Measurements from ENCODE around the gene PNPLA6.

Gene PNPLA6

DNA sequence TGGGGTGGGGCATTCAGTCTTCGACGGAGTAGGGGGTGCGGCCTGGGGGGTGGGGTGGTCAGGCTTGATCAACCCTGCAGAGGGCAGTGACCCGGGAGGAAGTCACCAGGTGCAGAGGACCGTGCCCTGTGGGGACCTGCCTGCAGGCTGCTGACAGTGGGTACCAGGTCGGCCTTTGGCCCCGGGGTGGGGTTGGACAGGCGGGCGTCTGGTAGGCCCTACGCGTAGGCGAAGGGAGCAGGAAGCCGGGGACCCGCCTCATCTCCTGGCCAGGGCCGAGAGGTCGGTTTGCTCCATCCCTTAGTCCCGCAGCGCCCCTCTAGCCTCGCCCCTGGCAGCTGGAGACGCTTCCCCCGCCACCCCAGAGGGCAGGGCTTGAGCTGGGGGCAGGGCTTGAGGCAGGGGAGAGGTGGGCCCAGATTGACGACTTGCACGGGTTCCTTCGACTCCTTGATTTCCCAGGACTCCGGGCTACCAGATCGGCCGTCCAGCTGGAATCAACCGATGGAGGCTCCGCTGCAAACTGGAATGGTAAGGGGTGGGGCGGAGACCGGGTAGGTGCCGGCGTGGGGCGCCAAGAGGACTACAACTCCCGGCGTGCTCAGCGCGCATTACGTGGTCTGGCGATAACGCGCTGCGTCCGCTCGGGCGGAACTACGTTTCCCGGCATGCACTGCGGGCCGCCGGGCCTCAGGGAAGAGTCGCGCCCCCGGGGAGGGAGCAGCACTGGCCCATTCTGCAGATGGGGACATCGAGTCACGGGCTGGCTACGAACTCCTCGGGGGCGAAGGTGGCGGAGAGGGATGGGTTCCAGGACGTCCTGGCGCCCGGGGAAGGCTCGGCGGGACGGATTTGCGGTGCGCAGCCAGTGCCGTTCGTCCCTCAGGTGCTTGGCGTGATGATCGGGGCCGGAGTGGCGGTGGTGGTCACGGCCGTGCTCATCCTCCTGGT lies at the start of gene PNPLA6:
Gene PNPLA6 (plus strand): TSS at position 671 of the 951 bp plus-strand sequence. CDS start 72 bp downstream, at position 743.
- DNase-seq (ENCODE audit: low spot score): peak; percentile 94

DNA sequence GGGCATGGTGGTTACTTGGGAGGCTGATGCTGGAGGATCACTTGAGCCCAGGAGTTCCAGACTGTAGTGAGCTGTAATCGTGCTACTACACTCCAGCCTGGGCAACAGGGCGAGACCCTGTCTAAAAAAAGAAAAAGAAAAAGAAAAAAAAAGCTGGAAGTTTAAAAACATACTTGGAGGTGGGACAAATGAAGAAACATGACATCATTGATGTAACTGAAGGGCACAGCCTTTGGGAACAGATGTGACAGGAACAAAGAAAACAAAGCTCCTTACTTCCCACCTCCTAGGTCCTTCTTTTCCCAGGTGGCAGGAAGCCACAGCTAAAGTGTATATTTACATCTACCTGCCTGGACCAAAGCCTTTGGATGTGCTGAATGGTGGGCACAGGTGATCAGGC lies 48.6 kb upstream of the PNPLA6 start:
- no peak for DNase-seq (ENCODE audit: low spot score)

GRCh38 chr19:7488736-7489353 lies 46.7 kb upstream of the PNPLA6 start, which contains the start of gene PEX11G:
Gene PEX11G, minus strand, starts transcription at chr19:7489035. Its CDS starts 25 bp downstream, at chr19:7489010.
- peak; percentile 89 for DNase-seq (ENCODE audit: low spot score)

DNA sequence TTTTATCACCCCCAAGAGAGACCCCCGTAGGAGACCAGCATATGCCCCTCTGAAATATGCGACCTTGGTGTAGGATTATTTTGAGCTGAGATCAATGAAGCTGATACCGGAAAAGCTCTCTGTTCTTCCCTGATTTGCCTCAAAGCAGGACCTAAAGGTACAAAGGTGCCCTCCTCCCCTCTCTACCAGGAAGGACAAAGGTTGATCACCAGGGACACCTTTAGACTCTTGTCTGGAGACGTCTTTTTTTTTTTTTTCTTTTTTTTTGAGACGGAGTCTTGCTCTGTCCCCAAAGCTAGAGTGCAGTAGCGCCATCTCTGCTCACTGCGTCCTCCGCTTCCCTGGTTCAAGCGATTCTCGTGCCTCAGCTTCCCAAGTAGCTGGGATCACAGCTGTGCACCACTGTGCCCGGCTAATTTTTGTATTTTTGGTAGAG lies 45.9 kb upstream of the PNPLA6 start:
- DNase-seq (ENCODE audit: low spot score): no peak

- peak; percentile 30 for DNase-seq (ENCODE audit: low spot score)
Observed at GRCh38 chr19:7492142-7492541, 43.4 kb upstream of the PNPLA6 start.

DNA sequence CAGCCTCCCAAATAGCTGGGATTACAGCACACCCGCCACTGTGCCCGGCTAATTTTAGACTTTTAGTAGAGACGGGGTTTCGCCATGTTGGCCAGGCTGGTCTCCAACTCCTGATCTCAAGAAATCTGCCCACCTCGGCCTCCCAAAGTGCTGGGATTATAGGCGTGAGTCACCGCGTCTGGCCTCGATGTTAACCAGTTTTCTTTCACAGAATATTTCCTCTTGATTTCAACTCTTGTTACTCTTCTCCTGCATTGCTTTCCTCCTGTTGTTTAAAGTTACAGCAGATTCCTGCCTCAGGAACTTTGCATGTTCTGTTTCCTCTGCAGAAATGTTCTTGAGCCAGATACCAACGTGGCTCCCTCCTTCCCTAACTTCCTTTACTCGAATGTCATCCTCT lies 43.0 kb upstream of the PNPLA6 start:
- DNase-seq (ENCODE audit: low spot score): no peak

DNA sequence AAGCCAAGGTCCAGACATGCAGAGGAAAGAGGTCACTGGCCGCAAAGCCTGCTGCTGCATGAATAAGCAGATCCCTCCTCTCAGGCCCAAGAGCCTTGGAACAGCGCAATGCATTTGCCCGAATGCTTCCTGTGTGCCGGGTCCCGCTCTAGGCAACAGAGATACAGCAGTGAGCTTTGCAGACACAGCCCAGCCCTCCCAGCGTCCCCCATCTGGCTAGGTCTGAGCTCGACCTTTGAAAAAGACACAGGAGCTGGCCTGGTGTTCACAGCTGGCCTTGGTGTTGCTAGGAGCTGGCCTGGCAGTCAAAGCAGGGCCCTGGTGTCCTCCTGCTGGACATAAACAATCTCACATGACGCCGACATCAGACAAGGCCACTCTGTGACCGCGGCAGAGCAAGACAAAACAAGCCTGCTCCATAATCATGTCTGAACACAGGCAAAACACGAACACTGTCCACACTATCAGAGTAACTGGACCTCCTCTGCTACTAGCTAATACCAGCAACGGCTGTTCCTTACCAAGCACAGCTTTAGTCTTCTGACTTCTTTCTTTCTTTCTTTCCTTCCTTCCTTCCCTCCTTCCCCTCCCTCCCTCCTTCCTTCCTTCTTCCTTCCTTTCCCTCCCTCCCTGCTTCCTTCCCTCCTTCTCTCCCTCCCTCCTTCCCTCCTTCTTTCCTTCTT lies 41.0 kb upstream of the PNPLA6 start:
- no peak for DNase-seq (ENCODE audit: low spot score)

- peak; percentile 52 for DNase-seq (ENCODE audit: low spot score)
Observed at GRCh38 chr19:7497292-7497691, 38.2 kb upstream of the PNPLA6 start.

DNA sequence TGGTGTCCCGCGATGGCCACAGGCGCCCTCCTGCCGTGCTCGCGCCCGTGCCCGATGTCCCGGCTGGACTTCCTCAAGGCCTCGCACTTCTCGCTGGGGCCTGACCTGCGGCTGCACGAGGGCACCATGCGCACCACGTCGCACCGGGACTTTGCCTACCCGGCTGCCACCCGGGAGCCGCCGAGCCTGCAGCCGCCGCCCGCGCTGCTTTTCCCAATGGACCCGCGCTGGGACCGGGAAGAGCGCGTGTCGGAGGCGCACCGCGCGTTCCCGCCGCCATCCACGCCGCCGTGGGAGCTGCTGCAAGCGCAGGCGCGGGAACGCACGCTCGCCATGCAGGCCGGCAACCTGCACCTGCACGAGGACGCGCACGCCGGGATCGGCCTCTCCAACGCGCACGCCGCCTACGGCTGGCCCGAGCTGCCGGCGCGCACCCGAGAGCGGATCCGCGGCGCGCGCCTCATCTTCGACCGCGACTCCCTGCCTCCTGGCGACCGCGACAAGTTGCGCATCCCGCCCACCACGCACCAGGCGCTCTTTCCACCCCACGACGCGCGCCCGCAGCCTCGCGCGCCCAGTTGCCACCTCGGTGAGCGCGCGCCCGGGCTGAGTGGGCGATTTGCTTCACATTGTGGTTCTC lies 34.6 kb upstream of the PNPLA6 start:
- peak; percentile 89 for DNase-seq (ENCODE audit: low spot score)

- DNase-seq (ENCODE audit: low spot score): no peak
Observed at GRCh38 chr19:7502552-7502951, 33.0 kb upstream of the PNPLA6 start.

DNA sequence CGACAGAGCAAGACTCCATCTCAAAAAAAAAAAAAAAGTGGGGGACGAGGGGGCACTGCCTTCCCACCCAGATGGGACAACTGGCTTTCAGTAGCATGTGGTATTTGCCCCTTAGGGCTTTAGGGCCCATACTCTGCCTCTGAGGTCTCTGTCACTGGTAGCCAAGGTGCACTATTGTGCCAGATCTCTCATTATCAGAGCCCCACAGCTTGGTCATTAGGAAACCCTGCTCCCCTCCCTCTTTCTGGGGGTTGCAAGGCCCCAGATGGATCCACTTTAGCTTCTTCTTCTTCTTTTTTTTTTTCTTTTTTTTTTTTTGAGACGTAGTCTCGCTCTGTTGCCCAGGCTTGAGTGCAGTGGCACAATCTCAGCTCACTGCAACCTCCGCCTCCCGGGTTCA lies 30.8 kb upstream of the PNPLA6 start:
- DNase-seq (ENCODE audit: low spot score): no peak

DNA sequence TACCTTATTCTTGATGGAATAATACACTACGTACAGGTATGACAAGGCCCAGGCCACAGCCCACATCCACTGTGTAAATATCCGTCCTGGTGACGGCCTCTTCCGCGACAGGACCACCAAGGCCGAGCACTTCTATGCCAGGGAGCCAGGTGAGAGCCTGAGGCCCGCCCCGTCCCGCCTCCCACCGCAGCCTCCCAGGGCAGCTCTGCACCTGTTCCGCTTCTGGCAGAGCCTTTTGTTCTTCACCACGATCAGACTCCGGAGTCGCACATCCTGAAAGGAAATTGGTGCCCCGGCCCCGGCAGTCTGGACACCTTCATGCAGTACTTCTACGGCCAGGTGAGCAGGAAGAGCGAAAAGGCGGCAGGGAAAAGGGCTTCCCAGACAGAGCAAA lies 30.2 kb upstream of the PNPLA6 start:
- DNase-seq (ENCODE audit: low spot score): no peak

DNA sequence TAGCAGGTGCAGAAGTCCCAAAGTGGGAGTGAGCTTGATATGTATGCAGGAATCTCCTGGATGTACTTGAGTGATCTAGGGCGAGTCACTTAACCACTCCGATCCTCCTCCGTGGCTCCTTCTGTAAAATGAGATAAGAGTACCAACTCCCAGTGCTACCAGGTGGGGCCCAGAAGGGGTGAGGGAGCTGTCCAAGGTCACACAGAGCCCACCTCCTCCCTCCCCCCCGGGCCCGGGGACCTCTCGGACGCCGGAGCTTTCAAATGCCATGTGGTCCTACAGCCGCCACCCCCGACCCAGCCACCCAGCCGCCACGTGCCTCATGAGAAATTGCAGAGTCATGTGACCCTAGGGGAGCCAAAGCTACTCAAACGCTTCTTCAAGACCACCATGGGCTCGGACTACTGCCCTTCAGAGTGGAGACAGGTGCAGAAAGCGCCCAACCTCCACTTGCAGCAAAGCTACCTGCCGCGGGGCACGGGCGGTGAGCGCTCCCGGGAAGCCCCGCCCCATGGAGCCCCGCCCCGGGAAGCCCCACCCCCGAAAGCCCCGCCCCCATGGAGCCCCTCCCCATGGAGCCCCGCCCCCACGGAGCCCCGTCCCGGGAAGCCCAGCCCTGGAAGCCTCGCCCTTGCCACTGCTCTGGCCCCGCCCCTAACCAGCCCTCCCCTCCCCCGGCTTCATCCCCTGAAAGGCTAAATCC lies 29.7 kb upstream of the PNPLA6 start:
- peak; percentile 51 for DNase-seq (ENCODE audit: low spot score)

- DNase-seq (ENCODE audit: low spot score): peak; percentile 97
Observed at GRCh38 chr19:7506385-7507328, 28.9 kb upstream of the PNPLA6 start.

DNA sequence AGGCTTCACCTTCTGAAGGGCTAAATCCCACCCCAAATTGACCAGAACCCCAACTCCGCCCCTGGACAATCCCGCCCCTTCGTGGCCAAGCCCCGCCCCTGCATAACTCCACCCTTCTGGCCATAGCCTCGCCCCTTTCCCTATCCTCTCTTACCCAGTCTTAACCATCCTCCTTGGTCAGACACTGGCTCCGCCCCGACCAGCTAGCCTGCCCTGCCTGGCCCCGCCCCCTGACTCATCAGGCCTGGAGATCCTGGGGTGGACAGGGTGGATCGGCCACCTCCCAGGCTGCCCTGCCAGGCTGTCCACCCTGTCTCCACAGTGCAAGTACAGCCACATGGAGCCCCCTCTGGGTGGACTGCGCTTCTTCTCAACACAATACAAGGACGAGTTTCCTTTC lies 27.6 kb upstream of the PNPLA6 start:
- peak; percentile 94 for DNase-seq (ENCODE audit: low spot score)

DNA sequence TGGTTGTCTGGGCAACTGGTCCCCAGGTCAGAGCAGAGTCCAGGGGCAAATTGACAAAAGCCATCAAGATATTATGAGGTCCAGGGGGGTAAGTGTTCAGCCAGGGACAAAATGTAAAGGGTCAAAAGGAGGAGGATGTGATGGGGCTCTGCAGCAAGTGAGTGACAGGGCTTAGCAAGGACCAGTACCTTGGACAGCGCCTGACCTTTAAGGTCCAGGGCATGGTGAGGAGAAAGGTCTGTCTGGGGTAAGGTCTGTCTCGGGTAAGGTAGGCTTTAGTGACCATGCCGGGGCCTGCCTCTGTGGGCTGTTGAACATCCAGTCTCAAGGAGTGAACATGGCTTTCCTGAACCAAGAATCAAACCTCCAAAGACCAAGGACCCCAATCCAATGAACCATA lies 25.9 kb upstream of the PNPLA6 start:
- peak; percentile 42 for DNase-seq (ENCODE audit: low spot score)

- DNase-seq (ENCODE audit: low spot score): peak; percentile 29
Observed at GRCh38 chr19:7512400-7512851, 23.1 kb upstream of the PNPLA6 start.

DNA sequence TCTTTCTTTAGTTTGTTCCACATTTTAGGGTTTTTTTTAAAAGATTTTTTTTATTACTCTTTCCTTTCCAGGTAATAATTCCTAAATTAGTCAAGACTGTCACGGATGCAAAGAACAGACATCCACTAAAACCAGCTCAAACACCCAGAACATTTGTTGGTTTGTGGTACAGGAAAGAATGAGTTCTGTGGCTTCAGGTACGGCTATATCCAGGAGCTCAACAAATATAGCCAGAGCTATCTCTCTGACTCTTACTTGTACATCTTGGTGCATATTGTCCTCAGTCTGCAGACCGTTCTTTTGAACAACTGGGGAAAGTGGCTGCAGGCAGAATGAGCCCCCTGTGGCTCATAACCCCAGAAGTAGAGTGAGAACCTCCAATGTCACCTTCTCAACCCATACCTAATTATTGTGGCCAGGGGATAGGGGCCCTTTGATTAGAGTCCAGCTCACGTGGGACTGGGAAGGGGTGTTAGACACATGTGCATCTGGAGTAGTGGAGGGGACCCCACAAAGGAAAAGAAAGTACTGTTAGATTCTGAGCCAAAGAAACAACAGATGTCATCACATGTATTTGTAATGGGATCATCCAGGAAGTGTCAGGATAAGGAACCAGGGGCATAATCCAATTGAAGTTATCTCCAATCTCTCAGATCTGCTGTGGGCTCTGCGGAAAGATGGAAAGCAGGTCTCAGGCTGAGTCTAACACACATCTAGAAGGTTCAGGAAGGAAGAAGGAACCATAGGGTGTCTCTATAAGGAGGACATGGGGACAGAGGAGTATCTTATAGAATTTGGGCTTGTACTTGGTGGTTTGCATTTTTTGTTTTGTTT lies 21.5 kb upstream of the PNPLA6 start:
- DNase-seq (ENCODE audit: low spot score): no peak

- no peak for DNase-seq (ENCODE audit: low spot score)
Observed at GRCh38 chr19:7515110-7515644, 20.3 kb upstream of the PNPLA6 start.
